Activated B cell treated with CpG ODN at 0.5 μM for 24 hours (primary cell): ENCODE measurements around the gene MRPL19. TPM values are rescaled to one million over a fixed set of nuclear protein-coding genes. Genes with fewer than 3 reads are reported as not detected.

Experiments
- ATAC-seq: fragments of 200-7000 bp; cut with Tn5 transposase; one replicate; pipeline ENCODE4 v1.10.0; 2021; ENCODE audit warnings: low read depth, mild to moderate bottlenecking, moderate library complexity
- CTCF ChIA-PET: fragments of 350-600 bp; sonication (Branson Sonifier 250); formaldehyde crosslinking; loops from one replicate; lab custom pipeline; 2021; ENCODE audit warnings: antibody characterized with exemption; lab: Charles Lee
- POLR2A ChIA-PET: fragments of 350-600 bp; sonication (Branson Sonifier 250); formaldehyde crosslinking; loops from one replicate; lab custom pipeline; 2021; ENCODE audit warnings: antibody characterized with exemption; lab: Charles Lee
- DNase-seq: peaks from one replicate; pipeline ENCODE4 v3.0.0; 2022
- H3K27ac Mint-ChIP-seq: one replicate; pipeline ENCODE4 v1.8.0; 2020; ENCODE audit warnings: mixed read lengths
- H3K27me3 Mint-ChIP-seq: one replicate; pipeline ENCODE4 v1.8.0; 2021; ENCODE audit warnings: mixed read lengths
- H3K36me3 Mint-ChIP-seq: one replicate; pipeline ENCODE4 v1.8.0; 2021; ENCODE audit warnings: low read depth, mixed read lengths
- H3K4me1 Mint-ChIP-seq: one replicate; pipeline ENCODE4 v1.8.0; 2021; ENCODE audit warnings: mixed read lengths
- H3K4me3 Mint-ChIP-seq: one replicate; pipeline ENCODE4 v1.8.0; 2020; ENCODE audit warnings: mild to moderate bottlenecking, mixed read lengths
- H3K9me3 Mint-ChIP-seq: one replicate; pipeline ENCODE4 v1.8.0; 2020; ENCODE audit warnings: mixed read lengths
- CTCF ChIP-seq: fragments of 200-600 bp; IDR thresholded peaks from one replicate; pipeline ENCODE4 v1.8.0; 2022; ENCODE audit warnings: antibody characterized with exemption, mild to moderate bottlenecking
- intact Hi-C: fragments of 100-400 bp; cut with micrococcal nuclease; formaldehyde crosslinking; loops from one replicate; pipeline ENCODE4 v1.15.1; 2024
- total RNA-seq: library from RNA; stranded (reverse); gene quantifications from 2 replicates; pipeline ENCODE4 v1.2.3, GENCODE V29; 2022

MRPL19 gene
- total RNA-seq, 1 donor from 2014 or later = 39.6 TPM

GRCh38 chr2:75614162-75614651 lies 32.4 kb upstream of the MRPL19 start:
- DNase-seq (no peak), ATAC-seq (no peak)
- H3K4me3 Mint-ChIP-seq = no peak overlapping the region
- intact Hi-C loops = no loop called here
- no peaks in the 10 kb centered on the region for H3K4me1 Mint-ChIP-seq
- H3K27me3 Mint-ChIP-seq = peaks cover 28% of the 10 kb centered on the region
- ChIA-PET CTCF (interaction anchor here (1.5 kb wide), 1 partner anchor 14 kb away, joined by 3 read pairs; no protein-coding TSS in a partner anchor), POLR2A (no interaction called here)
- TF ChIP-seq CTCF = no peak
- no peaks in the 10 kb centered on the region for H3K36me3 Mint-ChIP-seq
- H3K9me3 Mint-ChIP-seq = no peaks in the 10 kb centered on the region
- H3K27ac Mint-ChIP-seq = no peak overlapping the region

- Mint-ChIP-seq H3K27ac (no peak overlapping the region), H3K27me3 (peaks cover 20% of the 10 kb centered on the region), H3K36me3 (no peaks in the 10 kb centered on the region), H3K9me3 (no peaks in the 10 kb centered on the region), H3K4me1 (no peaks in the 10 kb centered on the region), H3K4me3 (no peak overlapping the region)
- ChIA-PET POLR2A (no interaction called here), CTCF (interaction anchor here (1.0 kb wide), 1 partner anchor 26 kb away, joined by 3 read pairs; no protein-coding TSS in a partner anchor)
- ATAC-seq = no peak
- no peak for TF ChIP-seq CTCF
- DNase-seq = no peak
- intact Hi-C loops = no loop called here
Observed at GRCh38 chr2:75616406-75616805, 30.2 kb upstream of the MRPL19 start.

- peaks cover 17% of the 10 kb centered on the region for H3K27me3 Mint-ChIP-seq
- H3K36me3 Mint-ChIP-seq = no peaks in the 10 kb centered on the region
- CTCF ChIA-PET = no interaction called here
- ATAC-seq (no peak), DNase-seq (no peak)
- no peaks in the 10 kb centered on the region for H3K9me3 Mint-ChIP-seq
- H3K4me3 Mint-ChIP-seq = no peak overlapping the region
- POLR2A ChIA-PET = no interaction called here
- no peak for TF ChIP-seq CTCF
- no peak overlapping the region for H3K27ac Mint-ChIP-seq
- intact Hi-C loops = no loop called here
- no peaks in the 10 kb centered on the region for H3K4me1 Mint-ChIP-seq
Observed at GRCh38 chr2:75616933-75617332, 29.6 kb upstream of the MRPL19 start.

GRCh38 chr2:75619956-75620740 lies 26.4 kb upstream of the MRPL19 start:
- DNase-seq (no peak), ATAC-seq (no peak)
- Mint-ChIP-seq H3K27me3 (peaks cover 29% of the 10 kb centered on the region), H3K36me3 (no peaks in the 10 kb centered on the region), H3K4me1 (no peaks in the 10 kb centered on the region), H3K27ac (no peak overlapping the region), H3K9me3 (no peaks in the 10 kb centered on the region), H3K4me3 (no peak overlapping the region)
- ChIA-PET CTCF (interaction anchor here (2.2 kb wide), 1 partner anchor 8 kb away, joined by 11 read pairs; no protein-coding TSS in a partner anchor), POLR2A (no interaction called here)
- intact Hi-C loops = no loop called here
- TF ChIP-seq CTCF = no peak

- ATAC-seq = no peak
- POLR2A ChIA-PET = no interaction called here
- intact Hi-C loops = no loop called here
Observed at GRCh38 chr2:75621228-75621627, 25.4 kb upstream of the MRPL19 start.

More at GRCh38 chr2:75621228-75621627, 25.4 kb upstream of the MRPL19 start:
- H3K27ac Mint-ChIP-seq = no peak overlapping the region
- DNase-seq = no peak
- no peaks in the 10 kb centered on the region for H3K4me1 Mint-ChIP-seq
- CTCF ChIA-PET = interaction anchor here (1.6 kb wide), 1 partner anchor 15 kb away, joined by 4 read pairs; no protein-coding TSS in a partner anchor
- peaks cover 36% of the 10 kb centered on the region for H3K27me3 Mint-ChIP-seq
- H3K4me3 Mint-ChIP-seq = no peak overlapping the region
- no peaks in the 10 kb centered on the region for H3K36me3 Mint-ChIP-seq
- no peaks in the 10 kb centered on the region for H3K9me3 Mint-ChIP-seq
- TF ChIP-seq CTCF = no peak
